ENCODE data around the gene C22orf23. TPM values are rescaled to one million over a fixed set of nuclear protein-coding genes. Genes with fewer than 3 reads are reported as not detected.

Gene C22orf23
- total RNA-seq, 4 donors from 2014 or later = 0.31 to 0.40 TPM; not detected in 2

GRCh38 chr22:37996079-37996478 is 42.7 kb upstream of the C22orf23 start:
- ATAC-seq = no peak
- TF ChIP-seq, protein P1, sequence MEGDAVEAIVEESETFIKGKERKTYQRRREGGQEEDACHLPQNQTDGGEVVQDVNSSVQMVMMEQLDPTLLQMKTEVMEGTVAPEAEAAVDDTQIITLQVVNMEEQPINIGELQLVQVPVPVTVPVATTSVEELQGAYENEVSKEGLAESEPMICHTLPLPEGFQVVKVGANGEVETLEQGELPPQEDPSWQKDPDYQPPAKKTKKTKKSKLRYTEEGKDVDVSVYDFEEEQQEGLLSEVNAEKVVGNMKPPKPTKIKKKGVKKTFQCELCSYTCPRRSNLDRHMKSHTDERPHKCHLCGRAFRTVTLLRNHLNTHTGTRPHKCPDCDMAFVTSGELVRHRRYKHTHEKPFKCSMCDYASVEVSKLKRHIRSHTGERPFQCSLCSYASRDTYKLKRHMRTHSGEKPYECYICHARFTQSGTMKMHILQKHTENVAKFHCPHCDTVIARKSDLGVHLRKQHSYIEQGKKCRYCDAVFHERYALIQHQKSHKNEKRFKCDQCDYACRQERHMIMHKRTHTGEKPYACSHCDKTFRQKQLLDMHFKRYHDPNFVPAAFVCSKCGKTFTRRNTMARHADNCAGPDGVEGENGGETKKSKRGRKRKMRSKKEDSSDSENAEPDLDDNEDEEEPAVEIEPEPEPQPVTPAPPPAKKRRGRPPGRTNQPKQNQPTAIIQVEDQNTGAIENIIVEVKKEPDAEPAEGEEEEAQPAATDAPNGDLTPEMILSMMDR (IDR thresholded peaks at IDR 0.05) = no peak
- no peak for TF ChIP-seq POLR2AphosphoS5 (IDR thresholded peaks at IDR 0.05)
- no peak for TF ChIP-seq EP300 (IDR thresholded peaks at IDR 0.05)
- TF ChIP-seq POLR2A (IDR thresholded peaks at IDR 0.05) = no peak
- H3K4me3 ChIP-seq = no peak overlapping the region
- peak overlapping the region in 2 of 4 donors; percentile 44 to 71 for H3K27ac ChIP-seq
- peaks cover 0 to 24% (median 0%) of the 10 kb centered on the region in 3 donors for H3K4me1 ChIP-seq
- peaks cover 0 to 3% of the 10 kb centered on the region in 2 donors for H3K36me3 ChIP-seq
- no peaks in the 10 kb centered on the region for H3K9me3 ChIP-seq
- H3K27me3 ChIP-seq = no peaks in the 10 kb centered on the region
- WGBS, 2 donors (ENCODE audit: low coverage in 1 of 2) = no CpG with 5 or more reads among the region's 4 CpGs

DNA sequence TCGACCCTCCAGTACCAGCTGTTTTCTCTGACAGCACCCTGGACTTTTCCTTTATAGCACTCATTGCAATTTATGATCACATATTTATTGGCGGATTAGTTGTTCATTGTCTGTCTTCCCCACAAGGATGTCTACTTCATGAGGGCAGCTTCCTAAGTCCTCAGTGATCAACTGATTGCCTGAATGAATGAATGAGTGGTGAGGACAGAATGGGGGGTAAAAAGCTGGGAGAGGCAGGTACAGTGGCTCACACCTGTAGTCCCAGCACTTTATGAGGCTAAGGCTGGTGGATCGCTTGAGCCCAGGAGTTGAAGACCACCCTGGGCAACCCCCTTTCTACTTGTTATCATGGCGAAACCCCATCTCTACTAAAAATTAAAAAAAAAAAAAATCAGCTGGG is 42.1 kb upstream of the C22orf23 start:
- no peak overlapping the region for H3K4me3 ChIP-seq
- peaks cover 0 to 22% (median 0%) of the 10 kb centered on the region in 3 donors for H3K4me1 ChIP-seq
- no peak for TF ChIP-seq POLR2A (IDR thresholded peaks at IDR 0.05)
- TF ChIP-seq EP300 (IDR thresholded peaks at IDR 0.05) = no peak
- TF ChIP-seq POLR2AphosphoS5 (IDR thresholded peaks at IDR 0.05) = no peak
- TF ChIP-seq, protein P1 (IDR thresholded peaks at IDR 0.05) = no peak
- no peaks in the 10 kb centered on the region for H3K9me3 ChIP-seq
- no peak for ATAC-seq
- peaks cover 0 to 3% of the 10 kb centered on the region in 2 donors for H3K36me3 ChIP-seq
- no peaks in the 10 kb centered on the region for H3K27me3 ChIP-seq
- no peak overlapping the region for H3K27ac ChIP-seq
- 87 to 94% methylated on average over 2 to 3 of the region's 4 CpGs for WGBS, 2 donors (ENCODE audit: low coverage in 1 of 2)

- Histone ChIP-seq H3K9me3 (no peaks in the 10 kb centered on the region), H3K4me3 (no peak overlapping the region), H3K27ac (no peak overlapping the region), H3K36me3 (peaks cover 0 to 3% of the 10 kb centered on the region in 2 donors), H3K4me1 (peaks cover 0 to 17% (median 0%) of the 10 kb centered on the region in 3 donors), H3K27me3 (no peaks in the 10 kb centered on the region)
- WGBS, 2 donors (ENCODE audit: low coverage in 1 of 2) = 88% methylated on average over 3 of the region's 6 CpGs; no CpG with 5 or more reads in 1 of the 2 donors
- TF ChIP-seq, protein P1 (IDR thresholded peaks at IDR 0.05) = no peak
- TF ChIP-seq EP300 (IDR thresholded peaks at IDR 0.05) (no peak), POLR2AphosphoS5 (IDR thresholded peaks at IDR 0.05) (no peak), POLR2A (IDR thresholded peaks at IDR 0.05) (no peak)
- no peak for ATAC-seq
These were observed 41.6 kb upstream of the C22orf23 start for GRCh38 chr22:37994982-37995381.

DNA sequence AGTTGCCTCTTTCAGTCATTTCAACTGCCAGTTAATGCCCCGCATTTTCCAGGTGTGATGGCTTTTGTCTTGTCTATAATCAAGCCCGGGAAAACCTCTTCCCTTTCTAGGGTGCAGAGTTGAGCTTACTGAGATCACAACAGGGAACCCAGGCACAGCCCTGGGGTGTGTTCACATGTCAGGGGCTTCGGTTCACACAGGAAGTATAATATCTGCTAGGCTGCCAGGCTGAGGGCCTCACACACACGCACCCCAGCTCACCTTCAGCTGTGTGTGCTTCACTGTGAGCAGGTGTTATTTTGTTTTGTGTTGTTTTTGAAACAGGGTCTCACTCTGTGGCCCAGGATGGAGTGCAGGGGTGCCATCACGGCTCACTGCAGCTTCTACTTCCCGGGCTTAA is 40.6 kb upstream of the C22orf23 start:
- peaks cover 0 to 8% (median 0%) of the 10 kb centered on the region in 3 donors for H3K4me1 ChIP-seq
- TF ChIP-seq, protein P1 (IDR thresholded peaks at IDR 0.05) = no peak
- TF ChIP-seq POLR2AphosphoS5 (IDR thresholded peaks at IDR 0.05) (no peak), POLR2A (IDR thresholded peaks at IDR 0.05) (no peak), EP300 (IDR thresholded peaks at IDR 0.05) (no peak)
- no peaks in the 10 kb centered on the region for H3K9me3 ChIP-seq
- H3K27ac ChIP-seq = no peak overlapping the region
- WGBS, 2 donors (ENCODE audit: low coverage in 1 of 2) = 93% methylated on average over 3 of the region's 6 CpGs
- no peak overlapping the region for H3K4me3 ChIP-seq
- no peak for ATAC-seq
- no peaks in the 10 kb centered on the region for H3K27me3 ChIP-seq
- peaks cover 0 to 3% of the 10 kb centered on the region in 2 donors for H3K36me3 ChIP-seq

DNA sequence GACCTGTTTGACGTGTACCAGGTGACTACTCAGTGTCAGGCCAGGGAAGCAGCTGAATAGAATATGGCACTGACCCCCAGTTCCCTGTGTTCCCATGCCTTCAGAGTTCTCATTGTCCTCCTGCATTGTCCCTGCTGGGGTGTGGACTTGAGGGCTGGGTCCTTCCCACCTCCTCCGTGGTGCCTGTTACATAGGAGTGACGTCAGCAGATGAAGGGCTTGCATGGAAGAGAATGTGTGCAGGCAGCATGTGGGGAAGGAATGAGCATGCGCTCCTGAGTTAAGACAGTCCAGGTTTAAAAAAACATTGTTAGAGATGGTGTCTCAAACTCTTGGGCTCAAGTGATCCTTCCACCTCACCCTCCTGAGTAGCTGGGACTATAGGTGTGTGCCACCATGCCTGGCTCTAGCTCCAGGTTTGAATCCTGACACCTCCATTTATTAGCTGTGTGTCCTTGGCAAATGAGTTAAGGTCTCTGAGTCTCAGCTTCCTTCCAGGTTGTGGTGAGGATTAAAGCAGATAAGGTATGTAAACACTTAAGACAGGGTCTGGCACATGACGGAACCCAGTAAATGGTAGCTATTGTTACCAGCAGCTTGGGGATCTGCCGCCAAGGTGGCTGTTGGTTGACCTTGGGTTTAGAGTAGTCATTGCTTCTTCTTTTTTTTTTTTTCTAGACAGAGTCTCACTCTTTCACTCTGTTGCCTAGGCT is 38.5 kb upstream of the C22orf23 start:
- H3K27me3 ChIP-seq = no peaks in the 10 kb centered on the region
- ATAC-seq = no peak
- 60 to 88% methylated on average over 1 to 3 of the region's 6 CpGs for WGBS, 2 donors (ENCODE audit: low coverage in 1 of 2)
- H3K4me1 ChIP-seq = peaks cover 0 to 8% (median 0%) of the 10 kb centered on the region in 3 donors
- no peak for TF ChIP-seq POLR2A (IDR thresholded peaks at IDR 0.05)
- no peak for TF ChIP-seq POLR2AphosphoS5 (IDR thresholded peaks at IDR 0.05)
- TF ChIP-seq, protein P1 (IDR thresholded peaks at IDR 0.05) = no peak
- no peak for TF ChIP-seq EP300 (IDR thresholded peaks at IDR 0.05)
- H3K4me3 ChIP-seq = no peak overlapping the region
- no peaks in the 10 kb centered on the region for H3K9me3 ChIP-seq
- no peak overlapping the region for H3K27ac ChIP-seq
- H3K36me3 ChIP-seq = peaks cover 0 to 12% of the 10 kb centered on the region in 2 donors
